Measurements from ENCODE around the gene C10orf143. TPM values are rescaled to one million over a fixed set of nuclear protein-coding genes. Genes with fewer than 3 reads are reported as not detected.

Gene C10orf143
- total RNA-seq, 1 donor from 2014 or later, result 3.6 TPM

GRCh38 chr10:130015075-130015695, 95.4 kb downstream of the C10orf143 start:
- Mint-ChIP-seq H3K27ac (no peak overlapping the region), H3K4me1 (ENCODE audit: low read depth) (peaks cover 4% of the 10 kb centered on the region), H3K36me3 (ENCODE audit: insufficient read depth) (no peaks in the 10 kb centered on the region), H3K9me3 (ENCODE audit: low read depth) (no peaks in the 10 kb centered on the region), H3K27me3 (peaks cover 21% of the 10 kb centered on the region), H3K4me3 (ENCODE audit: low read depth) (no peak overlapping the region)
- no peak for TF ChIP-seq CTCF (IDR thresholded peaks at IDR 0.05; ENCODE audit: unreplicated experiment)
- no peak for DNase-seq (ENCODE audit: low spot score, unreplicated experiment)

GRCh38 chr10:130014263-130015074, 96.2 kb downstream of the C10orf143 start:
- no peak for DNase-seq (ENCODE audit: low spot score, unreplicated experiment)
- Mint-ChIP-seq H3K27ac (no peak overlapping the region), H3K27me3 (peaks cover 24% of the 10 kb centered on the region), H3K9me3 (ENCODE audit: low read depth) (no peaks in the 10 kb centered on the region), H3K4me1 (ENCODE audit: low read depth) (peaks cover 4% of the 10 kb centered on the region), H3K36me3 (ENCODE audit: insufficient read depth) (no peaks in the 10 kb centered on the region), H3K4me3 (ENCODE audit: low read depth) (no peak overlapping the region)
- no peak for TF ChIP-seq CTCF (IDR thresholded peaks at IDR 0.05; ENCODE audit: unreplicated experiment)

Other genes starting within 250 kb of the C10orf143 start
- 0.19 and 0.38 TPM in 2 replicates for gene EBF3, start 146.6 kb downstream of the C10orf143 start, total RNA-seq
- 80.8 TPM in 2 replicates for gene GLRX3, start 25.6 kb upstream of the C10orf143 start, total RNA-seq

Measured in progenitor cell of endocrine pancreas (in vitro differentiated cells).